Hepatocyte (in vitro differentiated cells): ENCODE measurements around the gene PPP1R13L.

Source experiments
- EZH2 ChIP-seq: fragments of 200-600 bp; sonication (generic); IDR thresholded peaks from 2 replicates; pipeline ENCODE4 v1.6.1; 2016; ENCODE audit warnings: antibody characterized with exemption, mild to moderate bottlenecking, borderline replicate concordance
- TF ChIP-seq, protein P1 (sequence below): fragments of 200-600 bp; sonication (generic); IDR thresholded peaks from 2 replicates; pipeline ENCODE4 v1.5.1; 2016; ENCODE audit warnings: antibody characterized with exemption, mild to moderate bottlenecking; ENCODE audit not compliant: poor library complexity

DNA sequence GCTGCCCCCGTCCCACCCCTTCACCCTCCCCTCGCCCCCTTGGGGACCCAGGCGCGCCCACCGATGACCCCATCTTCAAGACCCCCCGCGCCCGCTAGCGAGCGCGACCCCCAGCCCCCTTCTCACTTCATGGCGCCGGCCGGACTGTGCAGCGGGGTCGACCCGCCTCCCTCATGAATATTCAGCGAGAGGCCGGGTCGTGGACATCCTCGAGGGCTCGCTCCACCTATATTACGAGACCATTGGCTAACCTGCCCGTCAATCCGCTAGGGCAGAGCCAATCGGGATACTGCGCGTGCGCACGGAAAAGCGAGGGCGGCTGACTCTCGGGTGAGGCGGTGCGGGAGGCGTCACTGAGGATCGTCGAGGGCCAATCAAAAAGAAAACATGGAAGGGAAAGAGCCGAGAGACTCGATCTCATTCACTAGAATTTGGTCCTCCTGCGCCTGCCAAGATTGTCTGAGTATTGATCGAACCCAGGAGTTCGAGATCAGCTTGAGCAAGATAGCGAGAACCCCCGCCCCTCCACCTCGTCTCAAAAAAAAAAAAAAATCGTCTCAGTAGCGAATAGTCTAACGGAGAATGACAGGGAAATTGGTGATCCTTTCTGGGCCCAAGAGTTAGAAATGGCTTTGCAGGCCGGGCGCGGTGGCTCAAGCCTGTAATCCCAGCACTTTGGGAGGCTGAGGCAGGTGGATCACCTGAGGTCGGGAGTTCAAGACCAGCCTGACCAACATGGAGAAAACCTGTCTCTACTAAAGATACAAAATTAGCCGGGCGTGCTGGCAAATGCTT is 34.3 kb downstream of the PPP1R13L start, which contains the start of gene ERCC2:
- TF ChIP-seq, protein P1, sequence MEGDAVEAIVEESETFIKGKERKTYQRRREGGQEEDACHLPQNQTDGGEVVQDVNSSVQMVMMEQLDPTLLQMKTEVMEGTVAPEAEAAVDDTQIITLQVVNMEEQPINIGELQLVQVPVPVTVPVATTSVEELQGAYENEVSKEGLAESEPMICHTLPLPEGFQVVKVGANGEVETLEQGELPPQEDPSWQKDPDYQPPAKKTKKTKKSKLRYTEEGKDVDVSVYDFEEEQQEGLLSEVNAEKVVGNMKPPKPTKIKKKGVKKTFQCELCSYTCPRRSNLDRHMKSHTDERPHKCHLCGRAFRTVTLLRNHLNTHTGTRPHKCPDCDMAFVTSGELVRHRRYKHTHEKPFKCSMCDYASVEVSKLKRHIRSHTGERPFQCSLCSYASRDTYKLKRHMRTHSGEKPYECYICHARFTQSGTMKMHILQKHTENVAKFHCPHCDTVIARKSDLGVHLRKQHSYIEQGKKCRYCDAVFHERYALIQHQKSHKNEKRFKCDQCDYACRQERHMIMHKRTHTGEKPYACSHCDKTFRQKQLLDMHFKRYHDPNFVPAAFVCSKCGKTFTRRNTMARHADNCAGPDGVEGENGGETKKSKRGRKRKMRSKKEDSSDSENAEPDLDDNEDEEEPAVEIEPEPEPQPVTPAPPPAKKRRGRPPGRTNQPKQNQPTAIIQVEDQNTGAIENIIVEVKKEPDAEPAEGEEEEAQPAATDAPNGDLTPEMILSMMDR, result no peak
- TF ChIP-seq EZH2, result no peak
